ENCODE results near the gene EDNRB. TPM values are rescaled to one million over a fixed set of nuclear protein-coding genes. Genes with fewer than 3 reads are reported as not detected.
A peak's percentile ranks its signal among the peaks of the same experiment; 100 is the strongest.

EDNRB gene
- total RNA-seq, 2 donors from 2014 or later, result 14.8 to 18.9 TPM

DNA sequence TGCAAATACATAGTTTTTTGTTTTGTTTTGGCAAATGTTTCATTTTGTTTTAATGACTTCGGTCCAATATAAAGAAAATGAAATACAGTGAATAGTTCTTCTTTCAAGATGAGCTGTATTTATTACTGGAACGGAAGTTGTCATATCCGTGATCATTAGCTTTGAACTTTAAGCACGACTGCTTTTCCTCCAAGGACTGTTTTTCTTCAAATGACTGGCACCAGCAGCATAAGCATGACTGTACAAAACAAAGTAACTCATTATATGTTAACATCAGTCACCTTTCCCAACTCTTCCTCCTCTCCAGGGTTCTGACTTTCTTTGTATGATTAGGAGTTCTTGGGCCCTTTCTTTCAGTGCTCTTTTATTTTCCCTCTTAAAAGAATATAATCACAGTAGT lies 20.5 kb downstream of the EDNRB start:
- no peak overlapping the region for H3K27ac ChIP-seq
- no peak for DNase-seq (ENCODE audit: low spot score)
- no peaks in the 10 kb centered on the region for H3K36me3 ChIP-seq
- TF ChIP-seq POLR2AphosphoS5 (IDR thresholded peaks at IDR 0.05) (no peak), CTCF (IDR thresholded peaks at IDR 0.05) (no peak), POLR2A (IDR thresholded peaks at IDR 0.05) (no peak)
- H3K4me1 ChIP-seq (replicated peaks), result no peaks in the 10 kb centered on the region
- H3K9me3 ChIP-seq, result no peaks in the 10 kb centered on the region
- 40% methylated on average over 4 of the region's 4 CpGs for WGBS
- no peaks in the 10 kb centered on the region for H3K27me3 ChIP-seq (replicated peaks; ENCODE audit: insufficient read depth)
- intact Hi-C loops (cut with DNase I), result no loop called here
- H3K4me3 ChIP-seq, result no peak overlapping the region

DNA sequence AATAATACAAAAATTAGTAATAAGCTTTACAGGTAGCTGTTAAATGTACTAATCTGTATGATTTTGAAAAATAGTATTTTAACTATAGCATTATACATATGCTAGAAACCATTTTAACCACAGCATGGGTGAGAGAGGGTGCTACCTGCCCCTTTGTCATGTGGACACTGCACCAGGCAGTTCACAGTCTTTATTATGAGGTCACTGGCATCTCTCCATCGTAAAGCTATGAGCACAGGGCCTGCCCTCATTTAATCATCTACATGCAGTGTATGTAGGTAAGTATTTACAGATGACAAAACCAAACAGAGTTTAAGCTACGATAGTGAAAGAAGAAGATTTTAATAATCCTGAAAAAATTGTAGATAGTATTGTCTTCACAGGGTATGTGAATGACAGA lies 21.7 kb downstream of the EDNRB start:
- no peak for DNase-seq (ENCODE audit: low spot score)
- Histone ChIP-seq H3K4me1 (replicated peaks) (no peaks in the 10 kb centered on the region), H3K27ac (peak overlapping the region in 1 of 2 donors; percentile 11), H3K4me3 (no peak overlapping the region), H3K36me3 (no peaks in the 10 kb centered on the region), H3K9me3 (no peaks in the 10 kb centered on the region), H3K27me3 (replicated peaks; ENCODE audit: insufficient read depth) (no peaks in the 10 kb centered on the region)
- intact Hi-C loops (cut with DNase I), result no loop called here
- 31% methylated on average over 2 of the region's 2 CpGs for WGBS
- TF ChIP-seq CTCF (IDR thresholded peaks at IDR 0.05) (no peak), POLR2A (IDR thresholded peaks at IDR 0.05) (no peak), POLR2AphosphoS5 (IDR thresholded peaks at IDR 0.05) (no peak)

DNA sequence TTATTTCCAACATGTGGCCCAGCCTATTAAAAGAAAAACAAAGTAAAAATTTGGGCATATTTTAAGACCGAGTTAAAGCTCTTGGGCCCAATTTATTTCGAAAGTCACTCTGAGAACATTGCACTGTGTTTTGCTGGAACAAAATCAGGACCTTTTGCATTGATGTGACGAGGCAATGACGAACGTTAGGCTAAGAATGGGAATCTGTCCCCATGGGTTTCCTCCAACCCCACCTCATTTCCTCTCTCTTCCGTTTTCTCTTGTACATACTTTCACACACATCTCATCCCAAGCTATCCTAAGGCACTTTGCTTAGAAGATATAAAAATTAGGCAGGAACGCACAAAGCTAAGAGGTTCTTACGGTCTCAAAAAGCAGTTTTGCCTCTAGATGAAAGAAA lies 22.1 kb downstream of the EDNRB start:
- Histone ChIP-seq H3K27ac (peak overlapping the region in 1 of 2 donors; percentile 11), H3K4me3 (no peak overlapping the region), H3K27me3 (replicated peaks; ENCODE audit: insufficient read depth) (no peaks in the 10 kb centered on the region), H3K9me3 (no peaks in the 10 kb centered on the region), H3K36me3 (no peaks in the 10 kb centered on the region), H3K4me1 (replicated peaks) (no peaks in the 10 kb centered on the region)
- intact Hi-C loops (cut with DNase I), result no loop called here
- no peak for DNase-seq (ENCODE audit: low spot score)
- TF ChIP-seq POLR2A (IDR thresholded peaks at IDR 0.05), result no peak
- TF ChIP-seq POLR2AphosphoS5 (IDR thresholded peaks at IDR 0.05), result no peak
- no peak for TF ChIP-seq CTCF (IDR thresholded peaks at IDR 0.05)
- 64% methylated on average over 8 of the region's 8 CpGs for WGBS

DNA sequence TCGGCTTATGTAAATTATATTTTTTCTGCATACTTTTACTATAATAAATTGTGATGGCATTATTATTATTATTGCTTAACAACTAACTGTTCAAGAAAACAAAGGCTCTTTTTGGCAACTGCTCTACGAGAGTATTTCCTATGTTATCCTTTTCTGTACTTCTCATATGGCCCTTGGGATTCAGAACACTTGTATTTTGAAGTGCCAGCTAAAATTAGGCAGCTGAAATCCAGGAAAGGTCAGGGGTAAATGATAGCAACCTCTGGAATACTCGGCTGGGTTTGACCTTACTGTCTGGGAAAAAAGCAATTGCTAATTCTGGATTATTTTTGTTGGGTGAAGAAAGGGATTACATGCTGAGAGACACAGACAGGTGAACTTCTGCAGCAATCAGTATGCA lies 23.9 kb downstream of the EDNRB start:
- WGBS, result 71% methylated on average over 3 of the region's 3 CpGs
- Histone ChIP-seq H3K4me3 (no peak overlapping the region), H3K9me3 (no peaks in the 10 kb centered on the region), H3K27me3 (replicated peaks; ENCODE audit: insufficient read depth) (no peaks in the 10 kb centered on the region), H3K4me1 (replicated peaks) (no peaks in the 10 kb centered on the region), H3K36me3 (no peaks in the 10 kb centered on the region), H3K27ac (no peak overlapping the region)
- DNase-seq (ENCODE audit: low spot score), result no peak
- intact Hi-C loops (cut with DNase I), result no loop called here
- TF ChIP-seq POLR2AphosphoS5 (IDR thresholded peaks at IDR 0.05) (no peak), CTCF (IDR thresholded peaks at IDR 0.05) (no peak), POLR2A (IDR thresholded peaks at IDR 0.05) (no peak)

DNA sequence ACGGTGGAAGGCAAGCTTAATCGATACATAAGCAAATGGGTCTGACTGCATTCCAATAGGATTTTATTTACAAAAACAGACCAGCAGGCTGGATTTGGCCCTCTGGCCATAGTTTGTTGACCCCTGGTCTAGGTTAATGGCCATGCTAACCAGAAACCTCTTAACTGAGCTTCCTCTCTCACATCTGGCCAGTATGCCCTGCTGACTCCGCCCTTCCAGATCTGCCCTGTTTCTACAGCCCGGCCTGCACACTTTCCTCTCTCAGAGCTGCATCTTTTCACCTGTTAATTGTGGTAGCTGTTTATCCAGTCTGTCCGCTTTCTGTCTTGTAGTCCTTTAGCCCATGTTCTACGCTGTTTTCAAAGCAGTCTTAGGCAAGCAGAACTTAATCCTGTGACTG lies 25.6 kb downstream of the EDNRB start:
- DNase-seq (ENCODE audit: low spot score), result no peak
- intact Hi-C loops (cut with DNase I), result no loop called here
- H3K4me3 ChIP-seq, result no peak overlapping the region
- no peaks in the 10 kb centered on the region for H3K27me3 ChIP-seq (replicated peaks; ENCODE audit: insufficient read depth)
- TF ChIP-seq POLR2AphosphoS5 (IDR thresholded peaks at IDR 0.05) (no peak), CTCF (IDR thresholded peaks at IDR 0.05) (no peak), POLR2A (IDR thresholded peaks at IDR 0.05) (no peak)
- no peaks in the 10 kb centered on the region for H3K4me1 ChIP-seq (replicated peaks)
- H3K27ac ChIP-seq, result no peak overlapping the region
- H3K9me3 ChIP-seq, result no peaks in the 10 kb centered on the region
- no peaks in the 10 kb centered on the region for H3K36me3 ChIP-seq
- WGBS, result 87% methylated on average over 6 of the region's 6 CpGs
